SK-N-SH (cell line): ENCODE results near the gene GNAI3.

Experiments
- CTCF ChIP-seq: fragments of 200-600 bp; sonication (generic); IDR thresholded peaks from 2 replicates; pipeline ENCODE4 v1.6.1; 2017; ENCODE audit warnings: antibody characterized with exemption, mild to moderate bottlenecking, moderate library complexity
- ELF1 ChIP-seq: IDR thresholded peaks from 2 replicates; pipeline ENCODE4 v1.4.0; 2012
- EZH2phosphoT487 ChIP-seq: fragments of 200-600 bp; sonication (generic); IDR thresholded peaks from 2 replicates; pipeline ENCODE4 v1.6.1; 2017; ENCODE audit warnings: low read depth, mixed run types, mild to moderate bottlenecking, antibody characterized with exemption, moderate library complexity, borderline replicate concordance
- FOSL2 ChIP-seq: IDR thresholded peaks from 2 replicates; pipeline ENCODE4 v1.4.0; 2012; ENCODE audit warnings: low read depth, mild to moderate bottlenecking, moderate library complexity, borderline replicate concordance
- FOXM1 ChIP-seq: IDR thresholded peaks from 2 replicates; pipeline ENCODE4 v1.4.0; 2012; ENCODE audit warnings: low read depth, mild to moderate bottlenecking
- MAX ChIP-seq: IDR thresholded peaks from 2 replicates; pipeline ENCODE4 v1.4.0; 2012; ENCODE audit warnings: low read depth
- MEF2A ChIP-seq: IDR thresholded peaks from 2 replicates; pipeline ENCODE4 v1.4.0; 2012; ENCODE audit warnings: low read depth, borderline replicate concordance
- MXI1 ChIP-seq: IDR thresholded peaks from 2 replicates; pipeline ENCODE4 v1.6.1; 2012; ENCODE audit warnings: mild to moderate bottlenecking, low read depth, low read length, improper control_type of control experiment
- RAD21 ChIP-seq: IDR thresholded peaks from 2 replicates; pipeline ENCODE4 v1.6.1; 2012; ENCODE audit warnings: mild to moderate bottlenecking, low read length
- RCOR1 ChIP-seq: fragments of 150-350 bp; IDR thresholded peaks from 2 replicates; pipeline ENCODE4 v1.6.1; 2017; ENCODE audit warnings: antibody characterized with exemption, low read length
- REST ChIP-seq: IDR thresholded peaks from 2 replicates; pipeline ENCODE4 v1.6.1; 2012; ENCODE audit warnings: mild to moderate bottlenecking, low read depth, low read length, moderate library complexity
- USF2 ChIP-seq: fragments of 150-350 bp; IDR thresholded peaks from 2 replicates; pipeline ENCODE4 v1.6.1; 2017; ENCODE audit warnings: antibody characterized with exemption, low read length, low read depth, borderline replicate concordance

GRCh38 chr1:109535481-109535880, 12.9 kb upstream of the GNAI3 start:
- TF ChIP-seq RAD21 (no peak), CTCF (no peak), EZH2phosphoT487 (no peak), ELF1 (no peak), REST (no peak), FOXM1 (no peak), RCOR1 (no peak), MEF2A (no peak), FOSL2 (no peak), MAX (no peak), MXI1 (no peak), USF2 (no peak)
